GF-D8 (cell line): Measurements from ENCODE around the gene KCNAB3.

Experiments used
- DNase-seq: peaks from one replicate; lab custom pipeline; 2025; lab: John Stamatoyannopoulos, UW

The KCNAB3 gene

GRCh38 chr17:7940743-7941142 is 11.1 kb upstream of the KCNAB3 start:
- no peak for DNase-seq

GRCh38 chr17:7940034-7940433 is 10.4 kb upstream of the KCNAB3 start:
- DNase-seq, result no peak

GRCh38 chr17:7935859-7936258 is 6.2 kb upstream of the KCNAB3 start:
- no peak for DNase-seq

- DNase-seq, result no peak
Observed at GRCh38 chr17:7932949-7933348, 3.3 kb upstream of the KCNAB3 start.

GRCh38 chr17:7932483-7932891 is 2.8 kb upstream of the KCNAB3 start:
- DNase-seq, result no peak

- DNase-seq, result peak; percentile 78
Observed at GRCh38 chr17:7931709-7932482, 2.2 kb upstream of the KCNAB3 start, which contains the start of the genes CNTROB and TRAPPC1. Gene CNTROB (plus strand): TSS chr17:7932206. CDS start chr17:7933080, 874 bp downstream. Gene TRAPPC1 (minus strand): TSS chr17:7931946. CDS start chr17:7931829, 117 bp downstream.

- DNase-seq, result no peak
Observed at GRCh38 chr17:7930841-7931631, 1.4 kb upstream of the KCNAB3 start.

GRCh38 chr17:7927596-7927995 is 2.1 kb downstream of the KCNAB3 start:
- DNase-seq, result no peak

GRCh38 chr17:7922845-7923628 is 6.6 kb downstream of the KCNAB3 start:
- DNase-seq, result no peak

- DNase-seq, result no peak
Observed at GRCh38 chr17:7922269-7922844, 7.3 kb downstream of the KCNAB3 start.

- DNase-seq, result no peak
Observed at GRCh38 chr17:7916808-7917207, 12.8 kb downstream of the KCNAB3 start.

- DNase-seq, result no peak
Observed at GRCh38 chr17:7916385-7916682, 13.3 kb downstream of the KCNAB3 start.

GRCh38 chr17:7915611-7916384 is 13.9 kb downstream of the KCNAB3 start, which contains the start of gene RNF227:
Gene RNF227 (minus strand): TSS chr17:7916289. CDS start chr17:7916195, 94 bp downstream.
- peak; percentile 73 for DNase-seq

- no peak for DNase-seq
Observed at GRCh38 chr17:7915179-7915610, 14.5 kb downstream of the KCNAB3 start.

GRCh38 chr17:7912927-7913524 is 16.6 kb downstream of the KCNAB3 start:
- peak; percentile 28 for DNase-seq

GRCh38 chr17:7911116-7911515 is 18.5 kb downstream of the KCNAB3 start:
- DNase-seq, result no peak

GRCh38 chr17:7910711-7911110 is 18.9 kb downstream of the KCNAB3 start:
- no peak for DNase-seq

- DNase-seq, result no peak
Observed at GRCh38 chr17:7910281-7910680, 19.4 kb downstream of the KCNAB3 start.

- DNase-seq, result no peak
Observed at GRCh38 chr17:7909089-7909488, 20.6 kb downstream of the KCNAB3 start.
